Gastrocnemius medialis (tissue), 4 donors: Measurements from ENCODE around the gene CNTN4. TPM values are rescaled to one million over a fixed set of nuclear protein-coding genes. Genes with fewer than 3 reads are reported as not detected.
A peak's percentile ranks its signal among the peaks of the same experiment; 100 is the strongest.

Experiments used
- ATAC-seq, 2 donors: fragments of 150-250 bp; one replicate each; pipeline ENCODE4 v1.9.1; 2016
- DNase-seq, 2 donors: peaks; one replicate each; pipeline ENCODE4 v3.0.0-alpha.2; 2019
- H3K27ac ChIP-seq, 4 donors: fragments of 200-600 bp; sonication (generic); 1 replicate in 1 of 4; 2 replicates in 3 of 4; pipeline ENCODE4 v1.5.1; 2016 to 2018; ENCODE audit warnings: mild to moderate bottlenecking in 2 of 4, moderate library complexity in 1 of 4
- H3K27me3 ChIP-seq, 3 donors: fragments of 200-600 bp; sonication (generic) in 2 of 3; 1 replicate in 1 of 3; 2 replicates in 2 of 3; pipeline versions ENCODE4 v1.5.1 to v1.6.0; 2016 to 2019; ENCODE audit warnings: mild to moderate bottlenecking in 1 of 3, moderate library complexity in 1 of 3
- H3K36me3 ChIP-seq, 2 donors: fragments of 200-600 bp; sonication (generic) in 1 of 2; one replicate each; pipeline ENCODE4 v1.5.1; 2017 to 2018
- H3K4me1 ChIP-seq, 2 donors: fragments of 200-600 bp; sonication (generic) in 1 of 2; one replicate each; pipeline ENCODE4 v1.5.1; 2016 to 2017; ENCODE audit warnings: mild to moderate bottlenecking in 2 of 2
- H3K4me3 ChIP-seq, 4 donors: fragments of 200-600 bp; sonication (generic) in 3 of 4; 1 replicate in 1 of 4; 2 replicates in 3 of 4; pipeline ENCODE4 v1.5.1; 2016 to 2019; ENCODE audit warnings: mild to moderate bottlenecking in 2 of 4
- H3K9me3 ChIP-seq, 3 donors: fragments of 200-600 bp; sonication (generic) in 2 of 3; 1 replicate in 1 of 3; 2 replicates in 2 of 3; pipeline ENCODE4 v1.5.1; 2016 to 2019
- CTCF ChIP-seq, 5 experiments: fragments of 450-650 bp in 3 of 5; fragments of 200-600 bp in 2 of 5; sonication (generic) in 2 of 5; IDR thresholded peaks in 4 of 5; conservative IDR thresholded peaks in 1 of 5; 1 replicate in 4 of 5; 2 replicates in 1 of 5; pipeline ENCODE4 v1.5.1; 2016 to 2019; ENCODE audit warnings: antibody characterized with exemption in 5 of 5, mild to moderate bottlenecking in 3 of 5, moderate library complexity in 3 of 5
- POLR2A ChIP-seq, 2 donors: fragments of 450-650 bp; IDR thresholded peaks; one replicate each; pipeline ENCODE4 v1.6.1; 2017; ENCODE audit warnings: antibody characterized with exemption in 2 of 2, mild to moderate bottlenecking in 2 of 2, moderate library complexity in 2 of 2
- in situ Hi-C, 4 donors: fragments of 200-750 bp; cut with MboI; loops; one replicate each; pipeline versions ENCODE4 v1.15.0 to v1.8.0; 2017; ENCODE audit warnings: low sequenced_read_pairs in 4 of 4
- intact Hi-C: fragments of 100-400 bp; cut with DNase I; formaldehyde crosslinking; loops from one replicate; pipeline ENCODE4 v1.15.1; 2023; ENCODE audit warnings: low total_unique reads
- total RNA-seq, 4 donors: library from RNA; depleted of rRNA; stranded (reverse); fragments of >200 nt; gene quantifications; one replicate each; pipeline versions ENCODE4 v1.1.0 to v1.2.3, GENCODE V29; 2016

The CNTN4 gene
- total RNA-seq, 4 donors from 2014 or later: 0.51 to 1.9 (median 1.4) TPM

- no peak for ATAC-seq
- H3K9me3 ChIP-seq: no peaks in the 10 kb centered on the region
- intact Hi-C loops (no loop called here), in situ Hi-C loops (no loop called here)
- H3K4me1 ChIP-seq: no peaks in the 10 kb centered on the region
- no peaks in the 10 kb centered on the region for H3K27me3 ChIP-seq
- TF ChIP-seq POLR2A (IDR thresholded peaks at IDR 0.05) (no peak), CTCF (IDR thresholded peaks at IDR 0.05 in 4 of 5, conservative IDR thresholded peaks at IDR 0.05 in 1 of 5) (no peak)
- no peaks in the 10 kb centered on the region for H3K36me3 ChIP-seq
- no peak for DNase-seq
- no peak overlapping the region for H3K4me3 ChIP-seq
- no peak overlapping the region for H3K27ac ChIP-seq
Measured at GRCh38 chr3:2838546-2839157, 740.0 kb downstream of the CNTN4 start.

- H3K27me3 ChIP-seq: no peaks in the 10 kb centered on the region
- no peaks in the 10 kb centered on the region for H3K9me3 ChIP-seq
- H3K4me1 ChIP-seq: no peaks in the 10 kb centered on the region
- TF ChIP-seq CTCF (IDR thresholded peaks at IDR 0.05 in 4 of 5, conservative IDR thresholded peaks at IDR 0.05 in 1 of 5): no peak
- TF ChIP-seq POLR2A (IDR thresholded peaks at IDR 0.05): no peak
- ATAC-seq (no peak), DNase-seq (no peak)
- no peak overlapping the region for H3K27ac ChIP-seq
- intact Hi-C loops: no loop called here
- H3K4me3 ChIP-seq: no peak overlapping the region
- in situ Hi-C loops: no loop called here
- H3K36me3 ChIP-seq: no peaks in the 10 kb centered on the region
Measured at GRCh38 chr3:2839876-2840275, 741.2 kb downstream of the CNTN4 start.

- ATAC-seq: peak in 1 of 2 donors; percentile 73
- H3K27me3 ChIP-seq: no peaks in the 10 kb centered on the region
- no peaks in the 10 kb centered on the region for H3K36me3 ChIP-seq
- in situ Hi-C loops (no loop called here), intact Hi-C loops (no loop called here)
- no peaks in the 10 kb centered on the region for H3K9me3 ChIP-seq
- TF ChIP-seq POLR2A (IDR thresholded peaks at IDR 0.05) (no peak), CTCF (IDR thresholded peaks at IDR 0.05 in 4 of 5, conservative IDR thresholded peaks at IDR 0.05 in 1 of 5) (no peak)
- no peak overlapping the region for H3K4me3 ChIP-seq
- H3K27ac ChIP-seq: no peak overlapping the region
- DNase-seq: peak in 1 of 2 donors; percentile 2
- H3K4me1 ChIP-seq: no peaks in the 10 kb centered on the region
Measured at GRCh38 chr3:2847062-2847841, 748.6 kb downstream of the CNTN4 start.

- Histone ChIP-seq H3K27ac (no peak overlapping the region), H3K9me3 (no peaks in the 10 kb centered on the region), H3K36me3 (no peaks in the 10 kb centered on the region), H3K4me1 (no peaks in the 10 kb centered on the region), H3K27me3 (no peaks in the 10 kb centered on the region), H3K4me3 (no peak overlapping the region)
- ATAC-seq: no peak
- intact Hi-C loops (no loop called here), in situ Hi-C loops (no loop called here)
- TF ChIP-seq POLR2A (IDR thresholded peaks at IDR 0.05) (no peak), CTCF (IDR thresholded peaks at IDR 0.05 in 4 of 5, conservative IDR thresholded peaks at IDR 0.05 in 1 of 5) (no peak)
- no peak for DNase-seq
Measured at GRCh38 chr3:2849092-2849491, 750.4 kb downstream of the CNTN4 start.
